Osteoblast (primary cell): ENCODE measurements around the gene EYS. TPM values are rescaled to one million over a fixed set of nuclear protein-coding genes. Genes with fewer than 3 reads are reported as not detected.

Source experiments
- DNase-seq: peaks from one replicate; pipeline ENCODE4 v3.0.0; 2011; ENCODE audit warnings: low spot score, mixed read lengths; ENCODE audit not compliant: insufficient read length; ENCODE audit errors: missing footprints
- H2AFZ ChIP-seq: 2 replicates; pipeline ENCODE4 v1.6.0; 2011; ENCODE audit warnings: mild to moderate bottlenecking, low read length
- H3K27ac ChIP-seq: 2 replicates; pipeline ENCODE4 v1.5.1; 2011; ENCODE audit warnings: mild to moderate bottlenecking, low read depth, low read length, moderate library complexity
- H3K27me3 ChIP-seq: 2 replicates; pipeline ENCODE4 v1.6.0; 2012; ENCODE audit warnings: mild to moderate bottlenecking, control low read depth, inconsistent platforms, low read length, moderate library complexity; ENCODE audit not compliant: insufficient read depth
- H3K36me3 ChIP-seq: 2 replicates; pipeline ENCODE4 v1.5.1; 2011; ENCODE audit warnings: mild to moderate bottlenecking, low read length, control low read depth, moderate library complexity; ENCODE audit not compliant: insufficient read depth
- H3K4me1 ChIP-seq: 2 replicates; pipeline ENCODE4 v1.5.1; 2011; ENCODE audit warnings: mild to moderate bottlenecking, low read length, control low read depth, moderate library complexity; ENCODE audit not compliant: insufficient read depth
- H3K4me2 ChIP-seq: 2 replicates; pipeline ENCODE4 v1.6.0; 2011; ENCODE audit warnings: mild to moderate bottlenecking, low read length; ENCODE audit not compliant: insufficient read depth
- H3K4me3 ChIP-seq: fragments of 200-600 bp; sonication (generic); 3 replicates; pipeline ENCODE4 v1.5.1; 2012; ENCODE audit warnings: mild to moderate bottlenecking, low read length, inconsistent platforms; ENCODE audit not compliant: insufficient read depth
- H3K79me2 ChIP-seq: 2 replicates; pipeline ENCODE4 v1.6.0; 2012; ENCODE audit warnings: mild to moderate bottlenecking, low read length, control low read depth, inconsistent platforms; ENCODE audit not compliant: insufficient read depth
- H3K9me3 ChIP-seq: 2 replicates; pipeline ENCODE4 v1.5.1; 2011; ENCODE audit warnings: low read depth, low read length, control low read depth
- H4K20me1 ChIP-seq: 2 replicates; pipeline ENCODE4 v1.6.0; 2012; ENCODE audit warnings: mild to moderate bottlenecking, low read length, control low read depth; ENCODE audit not compliant: insufficient read depth
- total RNA-seq: library from RNA; depleted of rRNA; stranded (reverse); fragments of >200 nt; gene quantifications from 2 replicates; pipeline ENCODE4 v1.2.3, GENCODE V29; 2012
- TF ChIP-seq, protein P1 (sequence below): IDR thresholded peaks from 2 replicates; pipeline ENCODE4 v1.5.1; 2011; ENCODE audit warnings: mild to moderate bottlenecking, low read depth, low read length, moderate library complexity; ENCODE audit errors: extremely low read depth

The EYS gene
- total RNA-seq, 1 donor: under 0.01 TPM

DNA sequence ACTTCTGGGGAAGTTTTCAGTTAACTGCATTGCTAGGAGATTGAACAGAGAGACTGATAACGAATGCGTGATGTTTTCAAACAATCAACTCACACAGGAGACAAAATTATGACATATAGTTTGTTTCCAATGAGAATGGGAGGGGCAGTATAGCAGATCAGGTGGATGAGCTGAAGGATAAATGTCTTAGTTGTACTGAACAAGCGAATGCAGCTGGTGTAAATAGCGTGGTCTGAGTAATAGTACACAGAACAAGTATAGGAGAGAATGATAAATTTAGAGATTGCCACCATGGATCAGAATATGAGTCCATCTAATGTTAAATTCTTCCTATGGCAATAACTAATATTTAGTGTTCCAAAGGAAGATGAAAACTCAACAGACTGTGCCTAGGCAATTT is 858.6 kb downstream of the EYS start:
- no peaks in the 10 kb centered on the region for H3K79me2 ChIP-seq
- H3K9me3 ChIP-seq: no peaks in the 10 kb centered on the region
- no peak overlapping the region for H3K4me2 ChIP-seq
- DNase-seq: no peak
- H3K27me3 ChIP-seq: no peaks in the 10 kb centered on the region
- TF ChIP-seq, protein P1, sequence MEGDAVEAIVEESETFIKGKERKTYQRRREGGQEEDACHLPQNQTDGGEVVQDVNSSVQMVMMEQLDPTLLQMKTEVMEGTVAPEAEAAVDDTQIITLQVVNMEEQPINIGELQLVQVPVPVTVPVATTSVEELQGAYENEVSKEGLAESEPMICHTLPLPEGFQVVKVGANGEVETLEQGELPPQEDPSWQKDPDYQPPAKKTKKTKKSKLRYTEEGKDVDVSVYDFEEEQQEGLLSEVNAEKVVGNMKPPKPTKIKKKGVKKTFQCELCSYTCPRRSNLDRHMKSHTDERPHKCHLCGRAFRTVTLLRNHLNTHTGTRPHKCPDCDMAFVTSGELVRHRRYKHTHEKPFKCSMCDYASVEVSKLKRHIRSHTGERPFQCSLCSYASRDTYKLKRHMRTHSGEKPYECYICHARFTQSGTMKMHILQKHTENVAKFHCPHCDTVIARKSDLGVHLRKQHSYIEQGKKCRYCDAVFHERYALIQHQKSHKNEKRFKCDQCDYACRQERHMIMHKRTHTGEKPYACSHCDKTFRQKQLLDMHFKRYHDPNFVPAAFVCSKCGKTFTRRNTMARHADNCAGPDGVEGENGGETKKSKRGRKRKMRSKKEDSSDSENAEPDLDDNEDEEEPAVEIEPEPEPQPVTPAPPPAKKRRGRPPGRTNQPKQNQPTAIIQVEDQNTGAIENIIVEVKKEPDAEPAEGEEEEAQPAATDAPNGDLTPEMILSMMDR: no peak
- no peak overlapping the region for H3K4me3 ChIP-seq
- no peaks in the 10 kb centered on the region for H3K36me3 ChIP-seq
- no peaks in the 10 kb centered on the region for H4K20me1 ChIP-seq
- no peaks in the 10 kb centered on the region for H3K4me1 ChIP-seq
- H3K27ac ChIP-seq: no peak overlapping the region
- H2AFZ ChIP-seq: no peak overlapping the region

GRCh38 chr6:64847396-64847795 is 859.6 kb downstream of the EYS start:
- no peak overlapping the region for H2AFZ ChIP-seq
- DNase-seq: no peak
- no peaks in the 10 kb centered on the region for H3K27me3 ChIP-seq
- no peaks in the 10 kb centered on the region for H3K79me2 ChIP-seq
- H3K4me2 ChIP-seq: no peak overlapping the region
- TF ChIP-seq, protein P1: no peak
- no peaks in the 10 kb centered on the region for H3K36me3 ChIP-seq
- no peaks in the 10 kb centered on the region for H4K20me1 ChIP-seq
- no peak overlapping the region for H3K4me3 ChIP-seq
- H3K27ac ChIP-seq: no peak overlapping the region
- H3K4me1 ChIP-seq: no peaks in the 10 kb centered on the region
- no peaks in the 10 kb centered on the region for H3K9me3 ChIP-seq

DNA sequence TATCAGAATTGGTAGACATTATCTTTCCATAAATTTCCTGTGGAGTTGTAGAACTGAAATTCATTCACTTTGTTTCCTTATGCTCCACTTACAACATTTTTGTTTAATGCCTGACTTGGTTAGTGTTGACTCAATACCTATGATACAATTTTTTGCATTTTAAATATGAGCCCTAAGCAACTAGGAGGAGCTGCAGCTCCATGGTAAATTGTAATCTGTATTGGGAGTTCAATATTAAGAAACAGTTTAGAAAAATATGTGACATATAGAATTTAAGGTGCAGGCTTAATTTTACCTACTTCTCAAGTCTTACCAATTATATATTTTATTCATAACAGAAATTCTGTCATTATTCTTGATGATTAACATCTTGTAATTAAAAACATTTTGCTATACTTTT is 868.3 kb downstream of the EYS start:
- H2AFZ ChIP-seq: no peak overlapping the region
- no peak for DNase-seq
- no peak overlapping the region for H3K27ac ChIP-seq
- no peaks in the 10 kb centered on the region for H3K79me2 ChIP-seq
- no peaks in the 10 kb centered on the region for H4K20me1 ChIP-seq
- no peaks in the 10 kb centered on the region for H3K36me3 ChIP-seq
- H3K4me2 ChIP-seq: no peak overlapping the region
- H3K27me3 ChIP-seq: no peaks in the 10 kb centered on the region
- no peaks in the 10 kb centered on the region for H3K4me1 ChIP-seq
- TF ChIP-seq, protein P1: no peak
- no peaks in the 10 kb centered on the region for H3K9me3 ChIP-seq
- H3K4me3 ChIP-seq: no peak overlapping the region

DNA sequence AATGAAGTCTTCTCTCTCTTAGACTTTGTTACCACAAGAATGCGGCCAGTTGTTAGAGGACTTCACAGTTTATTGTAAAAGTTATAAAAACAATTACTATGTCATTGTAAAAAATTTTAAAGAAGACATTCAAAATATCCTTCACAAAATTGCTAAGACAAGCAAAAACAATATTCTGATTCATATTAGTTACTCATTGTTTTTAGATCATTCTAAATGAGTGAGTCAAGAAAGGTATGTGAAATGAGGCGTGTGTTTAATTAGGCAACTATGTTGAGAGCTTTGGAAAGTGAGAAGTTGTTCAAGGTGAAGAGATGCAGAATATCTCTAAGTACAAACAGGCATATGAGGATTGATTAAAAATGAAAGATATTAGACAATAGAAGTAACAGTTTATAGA is 875.3 kb downstream of the EYS start:
- Histone ChIP-seq H3K27ac (no peak overlapping the region), H3K4me2 (no peak overlapping the region), H3K9me3 (no peaks in the 10 kb centered on the region), H4K20me1 (no peaks in the 10 kb centered on the region), H3K27me3 (no peaks in the 10 kb centered on the region), H3K4me1 (no peaks in the 10 kb centered on the region), H2AFZ (no peak overlapping the region), H3K36me3 (no peaks in the 10 kb centered on the region), H3K4me3 (no peak overlapping the region), H3K79me2 (no peaks in the 10 kb centered on the region)
- DNase-seq: no peak
- TF ChIP-seq, protein P1: no peak
